Thyroid gland (tissue), 4 donors: ENCODE data around the gene PRODH2.

Experiments used
- POLR2A ChIP-seq, 2 donors: fragments of 450-650 bp; IDR thresholded peaks; one replicate each; pipeline ENCODE4 v1.6.1; 2017; ENCODE audit warnings: antibody characterized with exemption in 2 of 2, mild to moderate bottlenecking in 2 of 2, moderate library complexity in 1 of 2
- TF ChIP-seq, protein P1 (sequence below), 6 experiments: fragments of 200-600 bp in 3 of 6; fragments of 450-650 bp in 3 of 6; sonication (generic) in 3 of 6; IDR thresholded peaks; one replicate each; pipeline ENCODE4 v1.5.1; 2016 to 2019; ENCODE audit warnings: antibody characterized with exemption in 6 of 6, mild to moderate bottlenecking in 2 of 6, inconsistent platforms in 1 of 6, moderate library complexity in 1 of 6

DNA sequence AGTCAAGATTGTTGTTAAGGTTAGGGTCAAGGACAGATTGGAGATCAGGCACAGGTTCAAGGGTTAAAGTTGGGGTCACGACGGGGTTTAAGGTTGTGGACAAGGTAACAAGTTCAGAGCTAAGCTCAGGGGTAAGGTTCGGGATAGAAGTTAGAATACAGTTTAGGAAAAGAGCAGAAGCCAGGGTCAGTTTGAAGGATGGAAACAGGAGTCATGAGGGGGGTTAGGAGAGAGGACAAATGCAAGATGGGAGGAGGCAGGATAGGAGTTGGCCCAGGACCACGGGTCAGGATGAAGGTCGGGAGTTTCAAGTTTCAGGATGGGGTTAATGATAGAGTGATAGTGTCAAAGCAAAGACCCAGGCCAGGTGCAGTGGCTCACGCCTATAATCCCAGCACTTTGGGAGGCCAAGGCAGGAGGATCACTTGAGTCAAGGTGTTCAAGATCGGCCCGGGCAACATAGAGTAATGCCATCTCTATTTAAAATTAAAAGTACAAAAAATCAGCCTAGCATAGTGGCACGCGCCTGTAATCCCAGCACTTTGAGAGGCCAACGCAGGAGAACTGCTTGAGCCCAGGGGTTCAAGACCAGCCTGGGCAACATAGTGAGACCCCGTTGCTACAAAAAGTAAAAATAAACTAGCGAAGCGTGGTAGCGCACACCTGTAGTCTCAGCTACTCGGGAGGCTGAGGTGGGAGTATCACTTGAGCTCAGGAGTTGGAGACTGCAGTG is 32.0 kb upstream of the PRODH2 start:
- TF ChIP-seq, protein P1, sequence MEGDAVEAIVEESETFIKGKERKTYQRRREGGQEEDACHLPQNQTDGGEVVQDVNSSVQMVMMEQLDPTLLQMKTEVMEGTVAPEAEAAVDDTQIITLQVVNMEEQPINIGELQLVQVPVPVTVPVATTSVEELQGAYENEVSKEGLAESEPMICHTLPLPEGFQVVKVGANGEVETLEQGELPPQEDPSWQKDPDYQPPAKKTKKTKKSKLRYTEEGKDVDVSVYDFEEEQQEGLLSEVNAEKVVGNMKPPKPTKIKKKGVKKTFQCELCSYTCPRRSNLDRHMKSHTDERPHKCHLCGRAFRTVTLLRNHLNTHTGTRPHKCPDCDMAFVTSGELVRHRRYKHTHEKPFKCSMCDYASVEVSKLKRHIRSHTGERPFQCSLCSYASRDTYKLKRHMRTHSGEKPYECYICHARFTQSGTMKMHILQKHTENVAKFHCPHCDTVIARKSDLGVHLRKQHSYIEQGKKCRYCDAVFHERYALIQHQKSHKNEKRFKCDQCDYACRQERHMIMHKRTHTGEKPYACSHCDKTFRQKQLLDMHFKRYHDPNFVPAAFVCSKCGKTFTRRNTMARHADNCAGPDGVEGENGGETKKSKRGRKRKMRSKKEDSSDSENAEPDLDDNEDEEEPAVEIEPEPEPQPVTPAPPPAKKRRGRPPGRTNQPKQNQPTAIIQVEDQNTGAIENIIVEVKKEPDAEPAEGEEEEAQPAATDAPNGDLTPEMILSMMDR (IDR thresholded peaks at IDR 0.05): no peak
- TF ChIP-seq POLR2A (IDR thresholded peaks at IDR 0.05): no peak
